ACHN (cell line): ENCODE data around the gene GAS2L1.

Experiments
- DNase-seq: peaks from one replicate; pipeline ENCODE4 v3.0.0-alpha.2; 2015
- in situ Hi-C: cut with HindIII; loops from 2 replicates; pipeline ENCODE4 v1.10.0; 2017; ENCODE audit warnings: low sequenced_read_pairs, low pct_ligation_motif_present, low pct_unique_long_range_greater_than_20kb

The GAS2L1 gene

DNA sequence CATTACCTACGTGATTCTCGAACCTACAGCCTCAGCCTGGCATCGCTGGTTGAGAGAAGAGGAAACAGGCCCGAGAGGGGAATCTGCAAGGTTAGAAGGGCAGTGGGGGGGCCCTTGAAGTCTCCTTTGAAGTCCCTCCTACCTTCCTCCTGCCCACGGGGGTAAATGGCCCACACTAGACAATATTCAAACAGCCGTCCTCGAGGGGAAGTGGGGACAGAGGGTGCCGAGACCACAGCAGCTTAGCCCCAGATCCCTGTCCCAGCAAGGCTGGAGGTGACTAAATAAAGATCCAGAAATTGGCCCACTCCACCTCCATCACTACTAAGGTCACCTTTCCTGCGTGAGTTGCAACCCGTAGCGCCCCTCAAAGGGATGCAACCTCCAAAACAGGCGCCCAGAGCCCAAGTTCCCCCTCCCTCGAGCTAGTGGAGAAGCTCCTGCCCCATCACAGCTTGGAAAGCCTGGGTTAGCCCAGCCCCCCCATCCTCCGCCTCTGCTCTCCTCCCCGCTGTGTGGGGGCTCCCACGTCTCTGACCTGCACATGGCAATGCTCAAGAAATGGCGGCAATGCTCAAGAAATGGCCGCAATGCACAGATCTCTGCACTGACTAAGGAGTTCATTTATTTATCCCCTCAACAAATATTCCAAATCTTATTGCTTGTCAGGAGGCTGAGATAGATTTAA is 9.8 kb downstream of the GAS2L1 start:
- in situ Hi-C loops: no loop called here
- no peak for DNase-seq

DNA sequence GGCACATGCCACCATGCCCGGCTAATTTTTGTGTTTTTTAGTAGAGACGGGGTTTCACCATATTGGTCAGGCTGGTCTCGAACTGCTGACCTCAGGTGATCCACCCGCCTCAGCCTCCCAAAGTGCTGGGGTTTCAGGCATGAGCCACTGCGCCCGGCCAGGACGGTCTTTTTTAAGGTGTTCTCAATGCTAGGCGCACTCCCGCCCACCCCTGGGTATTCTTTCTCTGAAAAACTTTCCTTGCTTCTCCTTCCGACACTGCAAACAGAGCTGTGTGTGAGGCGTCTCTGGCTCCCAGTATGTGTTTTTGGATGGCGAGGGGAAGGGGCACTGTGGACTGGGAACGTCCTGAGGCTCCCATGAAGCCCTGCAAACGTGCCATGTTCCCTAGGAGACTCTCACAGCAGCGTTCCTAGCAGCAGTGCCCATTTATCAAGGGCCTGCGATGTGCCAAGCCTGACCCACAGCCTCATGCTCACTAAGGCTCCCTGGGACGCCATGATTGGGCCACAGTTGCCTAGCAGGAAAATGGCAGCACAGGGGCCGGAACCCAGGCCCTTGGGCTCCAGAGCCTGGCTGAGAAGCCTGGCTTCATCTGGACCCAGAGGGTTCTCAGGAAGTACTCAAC is 11.5 kb downstream of the GAS2L1 start:
- in situ Hi-C loops: no loop called here
- no peak for DNase-seq

DNA sequence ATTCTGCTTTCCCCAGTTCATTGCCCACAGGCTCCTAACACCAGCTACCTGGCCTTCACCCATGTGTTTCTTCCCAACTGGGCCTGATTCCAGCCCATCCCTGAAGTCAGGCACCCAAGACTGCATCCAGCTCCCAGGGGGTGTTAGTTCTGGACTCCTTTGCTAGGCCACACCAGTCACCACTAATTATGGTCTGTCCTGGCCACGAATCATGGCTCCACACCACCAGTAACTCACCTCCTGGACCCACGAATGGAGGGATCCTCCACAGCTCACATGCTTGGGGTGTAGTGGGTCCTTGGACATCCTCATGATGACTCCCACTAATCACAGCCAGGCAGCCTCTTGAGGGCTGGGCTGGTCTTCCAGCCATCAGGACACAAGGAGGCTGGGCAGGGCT is 12.6 kb downstream of the GAS2L1 start:
- in situ Hi-C loops: no loop called here
- DNase-seq: no peak

DNA sequence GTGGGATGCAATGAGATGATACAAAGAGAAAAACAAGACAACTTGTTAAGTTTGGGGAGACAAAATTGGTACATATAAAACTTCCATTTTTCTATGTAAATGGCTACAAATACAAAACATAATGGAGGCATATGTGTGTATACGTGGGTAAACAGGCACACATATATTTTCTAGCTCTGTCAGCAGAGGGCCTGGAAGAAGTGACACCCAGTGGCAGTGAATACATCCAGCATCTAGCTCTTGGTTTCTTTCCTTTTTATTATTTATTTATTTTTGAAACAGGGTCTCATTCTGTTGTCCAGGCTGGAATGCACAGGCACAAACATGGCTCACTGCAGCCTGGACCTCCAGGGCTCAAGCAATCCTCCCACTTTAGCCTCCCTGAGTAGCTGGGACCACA is 14.1 kb downstream of the GAS2L1 start:
- in situ Hi-C loops: no loop called here

DNA sequence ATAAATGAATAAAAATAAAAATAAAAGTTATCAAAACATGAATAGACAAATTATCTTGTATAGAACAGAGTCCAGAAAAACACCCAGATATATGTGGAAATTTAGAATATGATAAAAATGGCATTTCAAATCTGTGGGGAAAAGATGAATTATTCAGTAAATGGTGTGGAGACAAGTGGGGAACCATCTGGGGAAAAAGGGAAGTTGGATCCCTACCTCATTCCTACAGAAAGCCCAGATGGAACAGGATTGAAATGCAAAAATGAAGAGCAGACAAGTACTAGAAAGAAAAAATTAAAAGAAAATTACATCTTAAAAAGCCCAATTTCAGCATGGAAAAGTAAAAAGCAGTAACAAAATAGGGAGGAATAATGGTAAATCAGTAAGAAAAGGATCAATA is 17.2 kb downstream of the GAS2L1 start:
- no peak for DNase-seq
- in situ Hi-C loops: no loop called here

More for the DNA sequence above, 14.1 kb downstream of the GAS2L1 start:
- no peak for DNase-seq

DNA sequence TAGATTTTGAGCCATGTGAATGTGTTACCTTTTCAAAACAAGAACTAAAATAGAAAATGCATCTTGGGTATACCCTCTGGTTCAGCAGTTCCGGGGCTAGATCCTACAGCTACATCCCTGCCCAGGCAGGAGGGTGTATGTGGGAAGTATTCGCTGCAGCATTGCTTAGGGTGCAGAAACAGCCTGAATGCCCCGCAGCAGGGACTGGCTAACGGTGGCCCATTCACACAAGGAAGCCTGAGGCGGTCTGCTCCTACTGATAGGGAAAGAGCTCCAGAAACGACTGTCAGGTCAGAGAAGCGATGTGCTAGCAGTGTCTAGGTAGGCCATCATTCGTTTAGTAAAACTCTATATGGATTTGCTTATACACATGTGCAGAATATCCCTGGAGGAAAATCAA is 18.9 kb downstream of the GAS2L1 start:
- in situ Hi-C loops: no loop called here
- no peak for DNase-seq

DNA sequence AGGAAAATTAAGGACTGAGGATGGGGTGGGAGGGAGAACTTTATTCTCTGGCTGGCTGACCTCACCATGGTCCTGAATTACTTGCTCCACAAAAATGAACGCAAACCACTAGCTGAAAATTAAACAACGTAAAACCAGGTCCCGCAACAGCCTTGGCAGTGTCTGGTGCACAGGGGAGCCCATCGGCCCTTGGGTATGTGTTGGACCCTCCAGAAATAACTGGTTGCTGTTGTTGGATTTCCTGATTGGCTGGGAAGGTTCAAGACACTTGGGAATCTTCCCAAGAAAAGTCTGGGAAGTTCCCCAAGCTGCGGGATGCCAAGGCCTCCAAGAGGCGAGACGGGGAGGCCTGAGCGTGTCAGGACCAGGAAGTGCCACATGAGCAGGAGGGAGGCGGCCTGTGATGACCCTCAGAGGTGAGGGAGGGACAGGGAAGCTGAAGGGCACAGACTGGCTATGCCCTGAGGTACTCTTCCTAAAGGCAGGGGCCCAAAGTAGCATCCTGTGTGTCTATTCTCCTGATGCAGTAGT is 19.4 kb downstream of the GAS2L1 start:
- DNase-seq: no peak
- in situ Hi-C loops: no loop called here

DNA sequence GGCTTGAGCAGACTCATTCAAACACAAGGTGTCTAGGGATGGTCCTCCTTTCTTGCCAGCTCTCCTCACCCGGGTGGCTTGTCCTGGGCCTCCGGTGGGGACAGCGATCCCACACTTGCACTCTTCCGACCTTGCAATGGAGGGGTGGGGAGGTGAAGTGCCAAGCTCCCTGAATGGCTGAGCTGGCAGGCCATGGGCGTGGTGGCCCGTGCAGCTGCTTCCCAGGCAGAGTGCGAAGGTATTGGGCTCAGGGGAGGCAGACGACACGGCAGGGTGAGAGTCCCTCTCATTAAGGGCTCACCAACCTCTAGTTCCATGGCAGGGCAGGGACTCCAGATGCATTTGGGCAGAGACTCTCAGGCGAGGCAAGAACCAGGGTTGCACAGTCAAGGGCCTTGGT is 20.0 kb downstream of the GAS2L1 start:
- DNase-seq: no peak
- in situ Hi-C loops: no loop called here

DNA sequence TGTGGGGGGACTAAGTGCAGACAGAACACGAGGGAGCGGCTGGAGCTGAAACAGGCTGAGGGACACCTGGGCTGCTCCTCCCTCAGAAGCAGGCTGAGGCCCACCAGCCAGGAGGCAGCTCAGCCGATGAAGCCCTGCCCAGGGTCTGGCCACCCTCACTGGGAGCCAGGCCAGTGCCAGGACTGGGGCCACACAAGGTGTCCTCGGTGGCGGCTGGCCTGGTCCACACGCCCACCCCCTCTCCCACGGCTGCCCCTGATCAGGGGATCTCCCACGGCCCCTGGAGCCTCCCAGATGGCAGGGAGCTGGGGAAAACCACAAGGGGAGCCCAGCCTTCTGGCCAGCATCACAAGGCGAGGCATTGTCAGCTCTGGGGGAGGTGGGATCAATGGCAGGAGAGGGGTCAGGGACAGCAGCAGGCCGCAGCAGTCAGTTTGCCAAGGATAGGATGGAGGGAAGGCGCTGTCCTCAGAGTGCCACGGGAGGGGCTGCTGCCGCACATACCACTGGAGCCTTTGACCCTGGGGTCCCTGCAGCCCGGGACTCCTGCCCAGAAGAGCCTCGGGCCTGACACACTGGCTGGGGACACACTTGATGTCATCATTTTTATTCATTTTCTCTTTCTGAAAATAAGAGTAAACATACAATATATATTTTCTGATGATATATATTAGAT is 20.8 kb downstream of the GAS2L1 start:
- DNase-seq: no peak
- in situ Hi-C loops: no loop called here

DNA sequence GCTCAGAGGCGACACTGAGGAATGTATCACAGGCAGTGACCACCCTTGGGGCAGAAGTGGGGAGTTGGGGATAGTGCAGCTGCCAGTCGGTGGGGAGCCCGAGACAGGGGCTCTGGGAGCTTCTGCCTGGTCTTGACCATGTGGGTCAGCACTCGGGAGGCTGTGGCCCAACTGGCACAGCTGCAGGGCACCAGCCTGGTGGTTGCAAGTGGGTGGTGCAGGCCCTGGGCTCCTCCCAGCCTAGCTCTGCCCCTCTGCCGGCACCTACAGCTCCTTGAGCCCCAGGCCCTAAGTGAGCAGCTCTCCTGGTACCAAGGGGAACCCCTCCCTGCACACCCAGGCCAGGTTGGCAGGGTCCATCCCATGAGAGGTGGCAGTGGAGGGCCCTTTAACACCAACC is 21.6 kb downstream of the GAS2L1 start:
- in situ Hi-C loops: no loop called here
- DNase-seq: no peak

DNA sequence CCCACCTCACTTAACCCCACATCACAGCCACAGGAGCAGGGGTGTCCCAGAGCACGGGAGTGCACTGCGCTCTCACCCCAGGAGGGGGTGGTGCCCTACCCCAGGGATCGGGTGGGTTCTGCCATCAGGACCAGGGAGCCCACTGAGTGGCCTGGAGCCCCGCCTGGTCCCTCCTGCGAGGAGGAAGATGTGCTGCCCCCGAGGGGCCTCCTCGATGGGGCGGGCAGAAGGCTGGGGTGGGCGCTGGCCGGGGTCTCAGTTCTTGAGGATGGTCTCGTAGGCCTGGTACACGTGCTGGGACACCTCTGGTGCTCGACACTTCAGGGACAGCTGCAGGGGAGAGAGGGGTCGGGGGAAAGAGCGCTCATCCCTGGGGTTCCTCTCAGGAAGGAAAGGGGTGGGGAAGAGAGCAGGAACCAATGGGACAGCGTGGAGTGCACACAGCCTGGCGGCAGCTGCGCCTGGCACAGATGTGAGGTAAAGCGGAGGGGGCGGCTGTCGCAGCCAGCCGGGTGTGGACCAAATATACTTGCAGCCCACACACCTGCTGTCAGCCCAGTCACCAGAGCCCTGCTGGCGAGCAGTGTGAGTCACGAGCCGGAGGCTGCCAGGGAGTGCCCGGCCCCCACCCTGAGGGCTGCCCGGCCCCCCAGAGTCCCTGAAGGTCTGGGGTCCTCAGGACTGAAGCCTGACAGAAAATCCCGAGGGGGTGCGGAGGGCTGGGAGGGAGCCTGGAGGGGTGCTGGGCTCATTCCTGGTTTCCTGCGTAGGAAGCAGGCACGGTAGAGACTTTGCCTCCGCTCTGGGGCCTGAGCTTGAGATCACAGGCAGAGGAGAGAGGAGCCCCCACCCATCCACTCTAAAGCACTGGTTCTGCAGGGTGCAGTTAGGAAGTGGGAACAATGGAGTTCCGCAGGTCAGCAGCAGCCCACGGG is 22.4 kb downstream of the GAS2L1 start:
- in situ Hi-C loops: no loop called here
- no peak for DNase-seq

DNA sequence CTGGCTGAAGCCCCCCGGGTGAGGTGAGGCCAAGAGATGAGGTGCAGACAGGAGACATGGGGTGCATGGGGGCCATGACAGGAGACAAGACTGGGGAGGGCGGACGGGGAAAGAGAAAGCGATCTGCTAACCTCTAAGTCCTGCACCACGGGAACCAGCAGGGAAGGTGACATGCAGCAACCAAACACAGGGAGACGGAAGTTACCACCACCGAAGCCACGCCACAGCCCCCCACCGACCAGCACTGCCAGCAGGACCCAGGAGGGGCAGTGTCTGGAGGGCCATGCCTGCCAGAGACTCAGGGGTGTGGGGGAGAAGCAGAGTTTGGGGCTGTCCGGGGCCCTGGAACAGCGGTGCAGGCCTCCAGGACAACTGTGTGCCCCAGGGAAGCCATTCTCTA is 23.1 kb downstream of the GAS2L1 start:
- DNase-seq: no peak
- in situ Hi-C loops: no loop called here

DNA sequence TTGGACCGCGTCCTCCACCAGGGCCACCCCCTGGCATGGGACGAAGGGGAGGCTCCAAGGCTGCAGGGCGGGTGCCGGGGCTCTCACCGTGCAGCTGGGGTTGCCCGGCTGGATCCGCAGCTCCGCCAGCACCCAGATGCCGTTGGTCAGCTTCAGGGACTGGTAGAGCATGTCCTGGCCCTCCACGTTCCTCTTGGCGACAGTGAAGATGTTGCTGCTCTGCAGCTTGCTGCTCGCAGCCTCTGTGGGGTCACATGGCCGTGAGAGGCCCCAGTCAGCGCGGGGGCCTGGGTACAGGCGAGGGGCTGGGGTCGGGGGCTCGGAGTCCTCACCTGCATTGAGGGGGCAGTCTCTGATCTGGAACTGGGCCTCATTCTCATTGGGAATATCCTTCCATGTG is 23.8 kb downstream of the GAS2L1 start:
- in situ Hi-C loops: no loop called here
- no peak for DNase-seq

DNA sequence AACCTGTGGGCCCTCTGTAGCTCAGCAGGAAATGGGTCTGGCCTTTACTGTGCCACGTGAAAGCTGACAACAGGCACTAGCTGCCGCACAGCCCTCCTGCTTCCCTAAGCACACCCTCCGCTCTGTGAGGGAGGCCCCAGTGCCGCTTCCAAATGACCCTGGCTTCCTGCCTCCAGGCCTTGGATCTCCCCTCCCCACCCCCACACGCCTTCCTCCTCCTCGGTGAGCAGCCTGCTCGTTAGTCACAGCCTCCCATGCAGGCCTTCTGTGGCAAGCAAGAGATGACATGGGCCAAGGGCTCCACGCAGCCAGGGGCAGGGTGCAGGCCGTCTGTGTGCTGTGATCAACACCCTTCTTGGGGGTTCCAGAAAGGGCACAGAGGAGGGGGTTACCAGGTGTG is 24.3 kb downstream of the GAS2L1 start:
- in situ Hi-C loops: no loop called here
- DNase-seq: no peak

DNA sequence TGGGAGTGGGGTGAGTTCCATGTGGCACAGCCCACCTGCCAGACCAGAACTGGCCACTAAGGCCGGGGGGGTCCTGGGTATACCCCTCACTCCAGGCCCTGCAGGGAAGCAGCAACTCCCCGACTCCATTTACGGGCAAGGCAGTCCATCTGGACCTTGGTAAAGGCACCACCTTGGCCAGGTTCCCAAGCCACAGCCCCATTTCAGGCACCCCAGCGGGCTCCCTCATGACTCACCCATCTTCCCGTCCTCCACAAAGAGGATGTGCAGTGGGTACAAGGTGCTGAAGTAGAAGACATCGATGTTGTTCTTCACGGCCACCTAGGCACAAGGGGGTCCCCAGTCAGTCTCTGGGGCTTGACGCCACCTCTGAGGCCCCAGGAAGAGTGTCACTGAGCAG is 24.8 kb downstream of the GAS2L1 start:
- DNase-seq: no peak
- in situ Hi-C loops: no loop called here

DNA sequence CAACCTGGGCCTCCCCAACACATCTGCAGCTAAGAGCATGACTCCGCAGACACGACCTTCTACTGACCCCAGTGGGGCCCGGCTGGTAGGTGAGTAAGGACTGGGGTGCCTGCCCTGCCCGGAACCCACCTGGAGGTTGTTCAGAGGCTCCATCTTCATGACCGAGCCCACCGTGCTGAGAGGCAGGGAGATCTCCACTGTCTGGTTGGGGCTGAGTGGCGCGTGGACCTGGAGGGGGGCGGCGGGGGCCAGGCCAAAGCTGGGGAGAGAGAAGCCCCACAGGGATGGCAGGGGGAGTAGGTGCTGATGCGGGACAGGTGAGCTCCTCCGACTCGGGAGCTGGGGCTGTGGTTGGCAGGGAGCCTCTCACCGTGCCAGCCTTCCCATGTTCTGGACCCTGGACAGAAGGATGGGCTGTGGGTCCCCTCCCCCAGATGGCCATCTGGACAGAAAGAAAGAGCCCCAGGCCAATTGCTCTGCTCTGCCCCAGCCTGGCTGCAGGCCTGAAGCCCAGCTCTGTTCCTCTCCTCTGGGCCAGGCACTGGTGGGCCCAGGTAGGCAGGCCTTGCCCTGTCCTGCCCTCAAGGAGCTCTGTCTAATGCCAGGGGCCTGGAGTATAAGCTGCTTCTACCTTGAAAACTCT is 25.3 kb downstream of the GAS2L1 start:
- DNase-seq: no peak
- in situ Hi-C loops: no loop called here

DNA sequence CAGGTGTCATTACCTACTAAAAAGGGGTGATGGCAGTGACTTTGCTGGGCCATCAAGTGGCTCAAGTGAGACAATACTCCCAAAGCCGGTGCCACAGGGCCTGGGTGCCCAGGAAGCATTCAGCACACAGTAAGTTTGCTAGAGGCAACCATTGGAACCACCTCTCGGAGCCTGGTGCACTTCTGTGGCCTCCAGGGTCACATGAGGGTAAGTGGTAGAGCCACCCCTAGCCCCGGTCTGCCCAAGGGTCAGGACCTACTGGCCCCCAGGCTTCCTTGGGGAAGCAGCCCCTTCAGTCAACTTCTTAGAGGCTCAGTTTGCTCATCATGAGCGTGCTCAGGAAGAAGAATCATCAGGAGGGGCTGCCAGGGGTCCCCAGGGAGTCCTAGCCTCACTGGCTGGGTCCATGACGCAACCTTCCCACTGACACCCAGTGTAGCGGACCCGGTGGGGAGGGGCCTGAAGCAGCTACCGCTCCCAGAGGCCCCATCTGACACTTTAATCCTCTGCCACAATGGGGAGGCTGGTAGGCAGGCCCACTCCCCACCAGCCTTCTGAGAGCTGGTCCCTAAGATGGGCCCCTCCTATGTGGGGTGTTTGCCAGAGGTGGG is 26.5 kb downstream of the GAS2L1 start:
- in situ Hi-C loops: no loop called here
- no peak for DNase-seq

DNA sequence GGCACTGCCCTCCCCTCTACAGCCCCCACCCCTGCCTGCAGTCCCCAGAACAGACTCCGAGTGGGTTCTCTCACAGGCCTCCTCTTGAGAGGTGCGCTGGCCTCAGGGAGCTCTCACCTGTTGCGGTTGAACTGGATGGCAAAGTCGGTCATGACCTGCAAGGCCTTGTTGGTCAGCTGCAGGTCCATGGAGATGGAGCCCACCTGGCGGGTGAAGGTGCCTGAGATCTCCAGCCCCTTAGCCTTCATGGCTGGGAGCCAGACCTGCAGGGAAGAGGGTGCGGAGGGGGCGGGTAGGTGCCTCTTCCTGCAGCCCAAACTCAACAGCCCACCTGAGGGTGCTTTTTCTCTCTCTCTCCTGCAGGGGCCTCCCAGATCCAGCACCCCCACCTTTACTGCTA is 27.7 kb downstream of the GAS2L1 start:
- DNase-seq: no peak

More for the DNA sequence above, 27.7 kb downstream of the GAS2L1 start:
- in situ Hi-C loops: no loop called here
